Measurements from ENCODE around the gene FRMD1. TPM values are rescaled to one million over a fixed set of nuclear protein-coding genes. Genes with fewer than 3 reads are reported as not detected.

Gene FRMD1
- total and polyA plus RNA-seq, 10 of the 15 experiments (the other 5 are each of a cell fraction or from before 2014, with no cell fraction given), result not detected

DNA sequence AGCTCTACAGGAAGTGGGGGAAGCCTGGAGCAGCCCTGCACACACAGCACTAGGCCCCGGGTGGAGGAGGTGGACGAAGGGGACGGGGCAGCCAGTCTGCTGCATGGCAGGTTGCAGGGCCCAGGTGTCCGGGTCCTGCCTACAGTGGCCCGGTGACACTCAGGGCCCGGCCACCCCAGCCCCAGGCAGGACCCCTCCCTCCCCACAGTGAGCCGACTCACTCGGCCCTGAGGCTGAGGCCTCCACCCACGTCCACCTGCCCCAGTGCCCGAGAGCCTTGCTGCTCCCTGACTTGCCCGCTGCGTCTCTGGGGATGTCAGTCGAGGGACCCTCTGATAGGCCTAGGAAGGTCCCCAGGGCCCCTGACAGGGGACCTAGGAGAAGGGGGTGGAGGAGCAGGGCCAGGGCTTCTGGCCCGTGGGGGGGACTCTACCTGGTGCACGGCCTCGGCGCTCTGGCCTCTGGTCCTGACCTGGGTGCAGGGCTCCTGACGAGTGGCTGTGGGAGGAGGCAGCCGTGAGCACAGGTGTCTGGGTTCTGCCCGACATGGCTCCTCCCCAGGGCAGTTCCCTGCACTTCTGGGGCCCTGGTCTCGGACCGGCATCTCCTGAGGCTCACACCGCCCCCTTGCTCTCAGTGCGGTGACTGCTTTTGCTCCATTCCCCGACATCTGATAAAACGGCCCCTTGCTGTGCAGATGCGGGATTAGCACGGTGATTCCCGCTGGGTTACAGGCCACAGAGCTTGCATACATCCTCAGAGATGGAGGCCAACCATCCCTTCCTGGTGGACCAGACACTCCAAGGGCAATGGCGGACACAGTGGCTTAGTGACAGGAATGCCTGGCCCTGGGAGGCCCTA lies 20.1 kb downstream of the FRMD1 start:
- ChIA-PET CTCF (no interaction called here), POLR2A (no interaction called here), SMC1A (ENCODE audit: uncharacterized antibody, unreplicated experiment) (no interaction called here), RAD21 (ENCODE audit: unreplicated experiment) (no interaction called here)
- no peak for DNase-seq (ENCODE audit: low read depth, low spot score)
- in situ Hi-C loops (cut with MboI), result no loop called here
- H4K20me1 ChIP-seq (ENCODE audit: control insufficient read depth, insufficient read depth), result no peaks in the 10 kb centered on the region
- no peak overlapping the region for H3K4me3 ChIP-seq
- FAIRE-seq, result no peak
- H3K27ac ChIP-seq (ENCODE audit: control insufficient read depth, insufficient read depth), result no peak overlapping the region
- no peak overlapping the region for H3K9ac ChIP-seq (ENCODE audit: control insufficient read depth, insufficient read depth, low read length)
- no peaks in the 10 kb centered on the region for H3K9me3 ChIP-seq (replicated peaks; ENCODE audit: control insufficient read depth, insufficient read depth, low read length)
- ATAC-seq, result no peak
- H3K79me2 ChIP-seq (ENCODE audit: control insufficient read depth, insufficient read depth, low read length), result no peaks in the 10 kb centered on the region
- intact Hi-C loops (cut with micrococcal nuclease; ENCODE audit: unreplicated experiment), result no loop called here
- no peak overlapping the region for H3K4me2 ChIP-seq (ENCODE audit: control insufficient read depth, insufficient read depth)
- TF ChIP-seq ESRRA (IDR thresholded peaks at IDR 0.05; ENCODE audit: low read length) (no peak), RCOR1 (conservative IDR thresholded peaks at IDR 0.05; ENCODE audit: low read depth, low read length) (no peak), SIX5 (IDR thresholded peaks at IDR 0.05; ENCODE audit: low read depth, low read length, severe bottlenecking) (no peak), PAX5 (IDR thresholded peaks at IDR 0.05; ENCODE audit: borderline replicate concordance, low read depth, low read length) (no peak), NFXL1 (IDR thresholded peaks at IDR 0.05; ENCODE audit: borderline replicate concordance) (no peak), IKZF1 (conservative IDR thresholded peaks at IDR 0.05) (no peak), MEF2B (IDR thresholded peaks at IDR 0.05; ENCODE audit: partially characterized antibody, poor library complexity, severe bottlenecking) (no peak), DPF2 (IDR thresholded peaks at IDR 0.05) (no peak), ATF7 (IDR thresholded peaks at IDR 0.05; ENCODE audit: low read depth) (no peak)
- TF ChIP-seq, protein P1, sequence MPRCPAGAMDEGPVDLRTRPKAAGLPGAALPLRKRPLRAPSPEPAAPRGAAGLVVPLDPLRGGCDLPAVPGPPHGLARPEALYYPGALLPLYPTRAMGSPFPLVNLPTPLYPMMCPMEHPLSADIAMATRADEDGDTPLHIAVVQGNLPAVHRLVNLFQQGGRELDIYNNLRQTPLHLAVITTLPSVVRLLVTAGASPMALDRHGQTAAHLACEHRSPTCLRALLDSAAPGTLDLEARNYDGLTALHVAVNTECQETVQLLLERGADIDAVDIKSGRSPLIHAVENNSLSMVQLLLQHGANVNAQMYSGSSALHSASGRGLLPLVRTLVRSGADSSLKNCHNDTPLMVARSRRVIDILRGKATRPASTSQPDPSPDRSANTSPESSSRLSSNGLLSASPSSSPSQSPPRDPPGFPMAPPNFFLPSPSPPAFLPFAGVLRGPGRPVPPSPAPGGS (IDR thresholded peaks at IDR 0.05; ENCODE audit: borderline replicate concordance, insufficient read depth, low read depth, low read length, poor library complexity, severe bottlenecking), result no peak
- TF ChIP-seq, protein P2, sequence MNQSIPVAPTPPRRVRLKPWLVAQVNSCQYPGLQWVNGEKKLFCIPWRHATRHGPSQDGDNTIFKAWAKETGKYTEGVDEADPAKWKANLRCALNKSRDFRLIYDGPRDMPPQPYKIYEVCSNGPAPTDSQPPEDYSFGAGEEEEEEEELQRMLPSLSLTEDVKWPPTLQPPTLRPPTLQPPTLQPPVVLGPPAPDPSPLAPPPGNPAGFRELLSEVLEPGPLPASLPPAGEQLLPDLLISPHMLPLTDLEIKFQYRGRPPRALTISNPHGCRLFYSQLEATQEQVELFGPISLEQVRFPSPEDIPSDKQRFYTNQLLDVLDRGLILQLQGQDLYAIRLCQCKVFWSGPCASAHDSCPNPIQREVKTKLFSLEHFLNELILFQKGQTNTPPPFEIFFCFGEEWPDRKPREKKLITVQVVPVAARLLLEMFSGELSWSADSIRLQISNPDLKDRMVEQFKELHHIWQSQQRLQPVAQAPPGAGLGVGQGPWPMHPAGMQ (IDR thresholded peaks at IDR 0.05; ENCODE audit: borderline replicate concordance), result no peak
- TF ChIP-seq, protein P3, sequence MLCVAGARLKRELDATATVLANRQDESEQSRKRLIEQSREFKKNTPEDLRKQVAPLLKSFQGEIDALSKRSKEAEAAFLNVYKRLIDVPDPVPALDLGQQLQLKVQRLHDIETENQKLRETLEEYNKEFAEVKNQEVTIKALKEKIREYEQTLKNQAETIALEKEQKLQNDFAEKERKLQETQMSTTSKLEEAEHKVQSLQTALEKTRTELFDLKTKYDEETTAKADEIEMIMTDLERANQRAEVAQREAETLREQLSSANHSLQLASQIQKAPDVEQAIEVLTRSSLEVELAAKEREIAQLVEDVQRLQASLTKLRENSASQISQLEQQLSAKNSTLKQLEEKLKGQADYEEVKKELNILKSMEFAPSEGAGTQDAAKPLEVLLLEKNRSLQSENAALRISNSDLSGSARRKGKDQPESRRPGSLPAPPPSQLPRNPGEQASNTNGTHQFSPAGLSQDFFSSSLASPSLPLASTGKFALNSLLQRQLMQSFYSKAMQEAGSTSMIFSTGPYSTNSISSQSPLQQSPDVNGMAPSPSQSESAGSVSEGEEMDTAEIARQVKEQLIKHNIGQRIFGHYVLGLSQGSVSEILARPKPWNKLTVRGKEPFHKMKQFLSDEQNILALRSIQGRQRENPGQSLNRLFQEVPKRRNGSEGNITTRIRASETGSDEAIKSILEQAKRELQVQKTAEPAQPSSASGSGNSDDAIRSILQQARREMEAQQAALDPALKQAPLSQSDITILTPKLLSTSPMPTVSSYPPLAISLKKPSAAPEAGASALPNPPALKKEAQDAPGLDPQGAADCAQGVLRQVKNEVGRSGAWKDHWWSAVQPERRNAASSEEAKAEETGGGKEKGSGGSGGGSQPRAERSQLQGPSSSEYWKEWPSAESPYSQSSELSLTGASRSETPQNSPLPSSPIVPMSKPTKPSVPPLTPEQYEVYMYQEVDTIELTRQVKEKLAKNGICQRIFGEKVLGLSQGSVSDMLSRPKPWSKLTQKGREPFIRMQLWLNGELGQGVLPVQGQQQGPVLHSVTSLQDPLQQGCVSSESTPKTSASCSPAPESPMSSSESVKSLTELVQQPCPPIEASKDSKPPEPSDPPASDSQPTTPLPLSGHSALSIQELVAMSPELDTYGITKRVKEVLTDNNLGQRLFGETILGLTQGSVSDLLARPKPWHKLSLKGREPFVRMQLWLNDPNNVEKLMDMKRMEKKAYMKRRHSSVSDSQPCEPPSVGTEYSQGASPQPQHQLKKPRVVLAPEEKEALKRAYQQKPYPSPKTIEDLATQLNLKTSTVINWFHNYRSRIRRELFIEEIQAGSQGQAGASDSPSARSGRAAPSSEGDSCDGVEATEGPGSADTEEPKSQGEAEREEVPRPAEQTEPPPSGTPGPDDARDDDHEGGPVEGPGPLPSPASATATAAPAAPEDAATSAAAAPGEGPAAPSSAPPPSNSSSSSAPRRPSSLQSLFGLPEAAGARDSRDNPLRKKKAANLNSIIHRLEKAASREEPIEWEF (IDR thresholded peaks at IDR 0.05; ENCODE audit: insufficient replicate concordance, low read depth, low read length), result no peak
- no peak overlapping the region for H2AFZ ChIP-seq (ENCODE audit: control insufficient read depth, low read depth, low read length)
- H3K27me3 ChIP-seq (replicated peaks in 1 of 2; ENCODE audit: control insufficient read depth in 2 of 2, insufficient read depth in 2 of 2, low read length in 1 of 2), result no peaks in the 10 kb centered on the region; a peak in 1 of 4 replicates
- H3K36me3 ChIP-seq (ENCODE audit: control insufficient read depth in 2 of 2, insufficient read depth in 2 of 2, low read length in 1 of 2), result no peaks in the 10 kb centered on the region
- no peaks in the 10 kb centered on the region for H3K4me1 ChIP-seq (ENCODE audit: control insufficient read depth, insufficient read depth, low read length)
- no TSS peak for BruUV-seq (replicated peaks)
- 51% methylated on average over 23 of the region's 30 CpGs for WGBS (ENCODE audit: insufficient coverage, insufficient replicate concordance, low lambda C conversion rate, missing lambda C conversion rate)
